ENCODE results near the gene OPCML. TPM values are rescaled to one million over a fixed set of nuclear protein-coding genes. Genes with fewer than 3 reads are reported as not detected.

The OPCML gene
- total RNA-seq, 1 donor from 2014 or later = not detected

DNA sequence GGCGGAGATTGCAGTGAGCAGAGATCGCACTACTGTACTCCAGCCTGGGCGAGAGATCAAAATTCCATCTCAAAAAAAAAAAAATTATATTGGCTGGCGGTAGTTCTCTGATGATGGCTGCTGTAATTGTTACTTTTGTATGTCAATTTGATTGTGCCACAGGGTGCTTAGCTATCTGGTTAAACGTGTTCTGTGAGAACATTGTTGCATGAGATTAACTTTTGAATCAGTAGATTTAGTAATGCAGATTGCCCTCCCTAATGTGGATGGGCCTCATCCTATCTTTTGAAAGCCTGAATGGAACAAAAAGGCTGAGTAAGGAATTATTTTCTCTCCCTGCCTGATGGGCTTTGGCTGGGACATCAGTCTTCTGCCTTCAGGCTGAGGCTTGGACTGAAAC is 654.2 kb downstream of the OPCML start:
- Histone ChIP-seq H3K4me3 (no peak overlapping the region), H3K9me3 (no peaks in the 10 kb centered on the region), H3K4me1 (no peaks in the 10 kb centered on the region), H3K36me3 (no peaks in the 10 kb centered on the region), H3K27ac (no peak overlapping the region), H3K27me3 (no peaks in the 10 kb centered on the region)
- no peak for TF ChIP-seq CTCF (IDR thresholded peaks at IDR 0.05)
- DNase-seq (ENCODE audit: low spot score in 2 of 2) = no peak
- intact Hi-C loops (cut with DNase I) = no loop called here

DNA sequence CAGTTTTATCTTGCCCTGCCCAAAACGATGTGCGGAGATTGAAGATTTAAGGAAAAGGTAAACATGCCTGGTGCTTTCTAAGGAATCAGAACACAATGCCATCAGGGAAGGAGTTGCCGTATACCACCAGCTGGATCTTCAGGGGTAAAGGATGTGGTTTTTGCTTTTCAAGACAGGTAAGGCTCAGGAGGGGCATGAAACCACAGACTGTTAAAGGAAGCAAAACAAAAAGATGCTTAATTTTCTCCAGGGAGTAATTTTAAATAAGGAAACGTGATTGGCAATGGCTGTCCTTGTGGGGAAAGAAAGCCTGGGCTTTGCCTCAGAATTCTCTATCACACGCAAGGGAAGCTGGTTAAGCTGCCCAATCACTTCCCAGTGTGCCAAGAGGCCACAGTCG is 655.6 kb downstream of the OPCML start:
- Histone ChIP-seq H3K36me3 (no peaks in the 10 kb centered on the region), H3K9me3 (no peaks in the 10 kb centered on the region), H3K27ac (no peak overlapping the region), H3K27me3 (no peaks in the 10 kb centered on the region), H3K4me1 (no peaks in the 10 kb centered on the region), H3K4me3 (no peak overlapping the region)
- DNase-seq (ENCODE audit: low spot score in 2 of 2) = no peak
- no peak for TF ChIP-seq CTCF (IDR thresholded peaks at IDR 0.05)
- intact Hi-C loops (cut with DNase I) = no loop called here

DNA sequence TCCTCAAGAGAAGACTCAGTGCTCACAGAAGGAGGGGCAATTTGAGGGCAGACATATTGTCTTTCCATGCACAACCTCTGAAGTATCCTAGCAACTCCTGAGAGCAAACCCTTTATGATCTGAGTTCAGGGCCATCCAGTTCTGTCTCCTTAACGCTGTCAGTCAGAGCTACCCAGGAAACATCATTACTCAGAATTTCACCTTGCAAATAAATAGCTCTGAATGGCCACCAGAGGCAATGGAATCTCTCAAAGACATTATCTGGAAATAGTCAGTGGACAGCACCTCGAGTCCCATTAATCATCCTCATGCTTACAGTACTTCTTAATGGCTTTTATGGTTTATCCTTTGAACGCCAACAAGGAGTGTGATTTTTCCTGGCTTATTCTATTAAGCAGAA is 656.1 kb downstream of the OPCML start:
- no peaks in the 10 kb centered on the region for H3K27me3 ChIP-seq
- H3K27ac ChIP-seq = no peak overlapping the region
- no peak for TF ChIP-seq CTCF (IDR thresholded peaks at IDR 0.05)
- intact Hi-C loops (cut with DNase I) = no loop called here
- no peaks in the 10 kb centered on the region for H3K36me3 ChIP-seq
- H3K4me1 ChIP-seq = no peaks in the 10 kb centered on the region
- no peak overlapping the region for H3K4me3 ChIP-seq
- no peaks in the 10 kb centered on the region for H3K9me3 ChIP-seq
- no peak for DNase-seq (ENCODE audit: low spot score in 2 of 2)

- no peaks in the 10 kb centered on the region for H3K4me1 ChIP-seq
- no peak for DNase-seq (ENCODE audit: low spot score in 2 of 2)
Observed at GRCh38 chr11:132874638-132875037, 657.7 kb downstream of the OPCML start.

DNA sequence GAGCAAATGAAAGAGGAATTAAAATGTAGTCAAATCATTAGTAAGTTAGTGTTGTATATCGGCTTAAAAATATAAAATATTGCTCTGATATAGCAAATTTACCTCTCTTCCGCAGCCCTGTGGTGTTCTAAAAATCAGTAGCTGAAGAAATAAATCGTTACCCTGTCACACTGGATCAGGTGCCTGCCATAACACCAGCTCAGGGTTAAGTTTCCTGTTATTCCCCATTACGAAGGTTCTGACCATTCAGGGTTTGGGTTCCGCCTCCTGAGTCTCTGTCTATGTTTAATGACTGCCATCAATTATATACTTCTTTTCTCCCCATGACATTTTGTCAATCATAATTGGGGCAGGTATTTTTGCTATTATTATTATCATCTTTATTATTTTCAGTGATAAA is 658.5 kb downstream of the OPCML start:
- intact Hi-C loops (cut with DNase I) = no loop called here

More at GRCh38 chr11:132874638-132875037, 657.7 kb downstream of the OPCML start:
- no peak overlapping the region for H3K4me3 ChIP-seq
- no peaks in the 10 kb centered on the region for H3K9me3 ChIP-seq
- no peaks in the 10 kb centered on the region for H3K27me3 ChIP-seq
- H3K27ac ChIP-seq = no peak overlapping the region
- TF ChIP-seq CTCF (IDR thresholded peaks at IDR 0.05) = no peak
- intact Hi-C loops (cut with DNase I) = no loop called here
- H3K36me3 ChIP-seq = no peaks in the 10 kb centered on the region

More for the DNA sequence above, 658.5 kb downstream of the OPCML start:
- DNase-seq (ENCODE audit: low spot score in 2 of 2) = no peak
- no peak overlapping the region for H3K4me3 ChIP-seq
- H3K4me1 ChIP-seq = no peaks in the 10 kb centered on the region
- H3K36me3 ChIP-seq = no peaks in the 10 kb centered on the region
- H3K9me3 ChIP-seq = no peaks in the 10 kb centered on the region
- TF ChIP-seq CTCF (IDR thresholded peaks at IDR 0.05) = no peak
- H3K27me3 ChIP-seq = no peaks in the 10 kb centered on the region
- H3K27ac ChIP-seq = no peak overlapping the region
